Calu3 (cell line): Measurements from ENCODE around the gene NRCAM. TPM values are rescaled to one million over a fixed set of nuclear protein-coding genes. Genes with fewer than 3 reads are reported as not detected.
A peak's percentile ranks its signal among the peaks of the same experiment; 100 is the strongest.

ENCODE experiments used
- BruUV-seq: library from RNA; stranded (reverse); fragments of 400-500 nt; replicated peaks from 2 replicates; lab custom pipeline; 2021; lab: Mats Ljungman, UMichigan
- CTCF ChIA-PET: fragments of 300-600 bp; sonication (Branson Sonifier 250); formaldehyde crosslinking; loops from one replicate; lab custom pipeline; 2022; ENCODE audit warnings: antibody characterized with exemption; lab: Charles Lee
- DNase-seq: peaks from one replicate; pipeline ENCODE4 v3.0.0; 2022
- H3K27ac Mint-ChIP-seq: one replicate; pipeline ENCODE4 v1.8.0; 2022; ENCODE audit warnings: mixed read lengths; ENCODE audit not compliant: unreplicated experiment
- H3K27me3 Mint-ChIP-seq: one replicate; pipeline ENCODE4 v1.8.0; 2022; ENCODE audit warnings: mixed read lengths; ENCODE audit not compliant: unreplicated experiment
- H3K36me3 Mint-ChIP-seq: one replicate; pipeline ENCODE4 v1.8.0; 2022; ENCODE audit warnings: mild to moderate bottlenecking, moderate library complexity, mixed read lengths; ENCODE audit not compliant: insufficient read depth, unreplicated experiment
- H3K4me1 Mint-ChIP-seq: one replicate; pipeline ENCODE4 v1.8.0; 2022; ENCODE audit warnings: mild to moderate bottlenecking, low read depth, mixed read lengths; ENCODE audit not compliant: unreplicated experiment
- H3K4me3 Mint-ChIP-seq: one replicate; pipeline ENCODE4 v1.8.0; 2022; ENCODE audit warnings: mild to moderate bottlenecking, low read depth, moderate library complexity, mixed read lengths; ENCODE audit not compliant: unreplicated experiment
- H3K9me3 Mint-ChIP-seq: one replicate; pipeline ENCODE4 v1.8.0; 2022; ENCODE audit warnings: low read depth, mixed read lengths; ENCODE audit not compliant: unreplicated experiment
- CTCF ChIP-seq: fragments of 200-600 bp; IDR thresholded peaks from one replicate; pipeline ENCODE4 v1.8.0; 2022; ENCODE audit warnings: antibody characterized with exemption; ENCODE audit not compliant: unreplicated experiment
- intact Hi-C: fragments of 100-400 bp; cut with micrococcal nuclease; formaldehyde crosslinking; loops from one replicate; pipeline ENCODE4 v1.10.0; 2022; ENCODE audit not compliant: unreplicated experiment
- total RNA-seq: library from RNA; stranded (reverse); gene quantifications from 2 replicates; pipeline ENCODE4 v1.2.3, GENCODE V29; 2022

NRCAM gene
- total RNA-seq, 1 experiment from 2014 or later = 15.0 TPM

GRCh38 chr7:108367946-108368345 is 88.3 kb downstream of the NRCAM start:
- intact Hi-C loops = no loop called here
- H3K27me3 Mint-ChIP-seq = no peaks in the 10 kb centered on the region
- DNase-seq = no peak
- CTCF ChIA-PET = no interaction called here
- H3K27ac Mint-ChIP-seq = no peak overlapping the region
- no peaks in the 10 kb centered on the region for H3K4me1 Mint-ChIP-seq
- no peak for TF ChIP-seq CTCF
- H3K9me3 Mint-ChIP-seq = no peaks in the 10 kb centered on the region
- H3K4me3 Mint-ChIP-seq = no peak overlapping the region
- H3K36me3 Mint-ChIP-seq = no peaks in the 10 kb centered on the region
- no TSS peak for BruUV-seq

- no peak for DNase-seq
- Mint-ChIP-seq H3K27ac (no peak overlapping the region), H3K9me3 (no peaks in the 10 kb centered on the region), H3K36me3 (no peaks in the 10 kb centered on the region), H3K27me3 (no peaks in the 10 kb centered on the region), H3K4me3 (no peak overlapping the region), H3K4me1 (no peaks in the 10 kb centered on the region)
- no peak for TF ChIP-seq CTCF
- CTCF ChIA-PET = no interaction called here
- no TSS peak for BruUV-seq
- intact Hi-C loops = no loop called here
Observed at GRCh38 chr7:108367314-108367713, 88.9 kb downstream of the NRCAM start.

GRCh38 chr7:108363659-108364058 is 92.6 kb downstream of the NRCAM start:
- Mint-ChIP-seq H3K36me3 (no peaks in the 10 kb centered on the region), H3K4me3 (no peak overlapping the region), H3K9me3 (no peaks in the 10 kb centered on the region), H3K27ac (no peak overlapping the region), H3K4me1 (peaks cover 9% of the 10 kb centered on the region), H3K27me3 (no peaks in the 10 kb centered on the region)
- TF ChIP-seq CTCF = no peak
- CTCF ChIA-PET = no interaction called here
- DNase-seq = no peak
- BruUV-seq = no TSS peak
- intact Hi-C loops = no loop called here

- H3K4me1 Mint-ChIP-seq = peaks cover 12% of the 10 kb centered on the region
Observed at GRCh38 chr7:108360058-108360800, 96.0 kb downstream of the NRCAM start.

More at GRCh38 chr7:108360058-108360800, 96.0 kb downstream of the NRCAM start:
- CTCF ChIA-PET = no interaction called here
- Mint-ChIP-seq H3K36me3 (no peaks in the 10 kb centered on the region), H3K27ac (peak overlapping the region; percentile 7), H3K27me3 (no peaks in the 10 kb centered on the region), H3K9me3 (no peaks in the 10 kb centered on the region), H3K4me3 (no peak overlapping the region)
- DNase-seq = no peak
- intact Hi-C loops = no loop called here
- no peak for TF ChIP-seq CTCF
- no TSS peak for BruUV-seq
